COLO668 (cell line): ENCODE data around the gene CTNND2.
A peak's percentile ranks its signal among the peaks of the same experiment; 100 is the strongest.

ENCODE experiments used
- DNase-seq: peaks from one replicate; lab custom pipeline; 2025; ENCODE audit not compliant: unreplicated experiment; lab: John Stamatoyannopoulos, UW

Gene CTNND2

DNA sequence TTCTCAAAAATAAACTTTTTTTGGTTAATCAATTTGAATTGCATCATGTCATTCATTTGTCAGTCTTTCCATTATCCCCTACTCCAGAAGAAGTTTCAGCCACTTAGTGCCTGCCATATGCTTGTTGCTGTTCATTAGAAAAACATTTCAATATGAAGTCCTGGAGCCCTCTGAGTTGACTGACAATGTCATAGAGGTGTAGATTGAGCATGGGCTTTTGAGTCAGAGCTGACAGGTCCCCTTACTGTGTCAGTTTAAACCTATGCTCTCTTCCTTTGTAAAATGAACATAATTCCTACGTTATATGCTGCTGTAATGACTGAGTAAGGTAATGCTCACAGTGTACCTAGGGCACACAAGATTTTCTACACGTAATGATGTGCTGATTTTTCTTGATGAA is 114.0 kb downstream of the CTNND2 start:
- DNase-seq: no peak

DNA sequence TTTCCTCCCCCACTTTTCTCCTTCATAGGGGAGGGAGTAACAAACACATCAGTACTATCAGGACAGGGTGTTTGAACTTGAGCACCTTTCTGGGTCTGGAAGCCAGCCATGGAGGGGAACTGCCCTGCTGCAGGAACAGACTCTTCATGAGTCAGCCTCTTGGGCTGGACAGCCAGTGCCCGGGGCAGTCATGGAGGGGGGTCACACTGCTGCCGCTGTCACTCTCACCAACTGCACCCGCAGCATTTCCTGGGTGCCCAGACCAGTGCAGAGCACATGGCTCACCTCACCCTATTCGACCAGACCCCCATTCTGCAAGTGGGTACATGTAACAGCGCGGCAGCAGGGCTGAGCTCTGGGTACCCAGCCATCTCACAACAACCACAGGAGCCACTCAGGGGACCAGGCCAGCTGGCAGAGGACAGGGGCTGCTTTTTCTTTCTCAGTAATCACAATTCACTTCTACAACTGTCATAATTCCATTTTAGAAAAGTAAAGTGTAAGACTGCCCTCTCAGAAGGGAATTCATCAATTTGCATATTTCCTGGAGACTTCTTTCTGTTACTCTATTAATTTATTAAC is 118.4 kb downstream of the CTNND2 start:
- no peak for DNase-seq

DNA sequence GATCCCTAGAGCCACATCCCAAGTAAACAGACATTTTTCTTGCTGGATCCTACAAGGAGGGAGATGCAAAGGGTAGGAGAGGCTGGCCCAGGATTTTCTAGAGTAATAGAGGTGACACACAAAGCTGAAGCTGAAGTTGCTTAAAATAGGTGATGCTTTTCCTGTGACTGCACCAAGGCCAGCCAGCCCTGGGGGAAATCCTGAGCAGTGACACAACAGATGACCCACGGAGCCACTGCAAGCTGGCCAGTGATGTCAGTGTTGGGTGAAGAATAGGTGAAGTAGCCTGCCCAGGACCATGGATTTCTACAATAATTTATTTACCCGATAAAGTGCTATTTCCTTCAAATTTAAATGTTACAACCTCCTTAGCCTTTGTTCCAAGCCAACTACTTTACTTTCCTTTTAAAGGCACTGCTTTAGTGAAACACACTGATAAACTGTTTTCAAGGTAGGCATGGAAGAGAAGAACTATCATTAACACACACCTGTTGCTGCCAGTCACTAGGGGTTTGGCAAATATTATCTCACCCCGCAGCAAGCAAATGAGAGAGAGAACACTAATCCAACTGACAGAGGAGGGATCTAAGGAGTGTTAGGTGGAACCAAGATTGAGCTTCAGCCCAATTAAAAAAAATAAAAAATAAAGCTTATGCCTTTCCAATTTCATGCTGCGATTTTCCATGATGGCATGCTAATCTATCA is 123.5 kb downstream of the CTNND2 start:
- DNase-seq: no peak

GRCh38 chr5:11777096-11777495 is 127.2 kb downstream of the CTNND2 start:
- DNase-seq: no peak

GRCh38 chr5:11770310-11770709 is 133.9 kb downstream of the CTNND2 start:
- no peak for DNase-seq

DNA sequence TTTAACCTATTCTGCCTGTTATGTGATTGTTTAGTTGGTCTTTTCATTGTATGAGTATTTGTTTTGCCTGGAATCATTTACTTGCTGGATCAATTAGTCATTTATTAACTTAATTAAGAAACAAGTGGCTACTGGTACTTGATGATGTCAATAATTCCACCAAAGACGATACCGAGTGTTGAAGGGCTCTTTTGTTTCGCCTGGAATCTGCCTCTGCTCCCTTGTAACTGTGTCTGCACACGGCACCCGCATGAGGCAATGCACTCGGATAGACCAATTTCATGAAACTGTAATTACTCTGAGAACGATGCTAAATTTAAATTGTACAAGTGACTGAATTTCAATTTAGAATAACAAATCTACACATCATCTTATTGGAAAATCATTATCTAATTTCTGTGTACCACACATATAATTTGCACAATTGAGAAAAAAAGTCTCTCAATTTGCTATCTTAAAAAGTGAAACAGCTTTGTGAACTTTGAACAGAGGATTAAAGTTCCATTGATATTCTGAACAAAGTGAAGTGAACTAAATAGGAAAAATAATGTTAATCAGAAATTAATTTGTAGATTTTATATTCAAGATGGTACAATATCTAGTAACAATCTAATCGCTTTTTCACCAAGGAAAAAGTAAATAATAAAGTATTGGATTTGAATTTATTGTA is 143.2 kb downstream of the CTNND2 start:
- no peak for DNase-seq

DNA sequence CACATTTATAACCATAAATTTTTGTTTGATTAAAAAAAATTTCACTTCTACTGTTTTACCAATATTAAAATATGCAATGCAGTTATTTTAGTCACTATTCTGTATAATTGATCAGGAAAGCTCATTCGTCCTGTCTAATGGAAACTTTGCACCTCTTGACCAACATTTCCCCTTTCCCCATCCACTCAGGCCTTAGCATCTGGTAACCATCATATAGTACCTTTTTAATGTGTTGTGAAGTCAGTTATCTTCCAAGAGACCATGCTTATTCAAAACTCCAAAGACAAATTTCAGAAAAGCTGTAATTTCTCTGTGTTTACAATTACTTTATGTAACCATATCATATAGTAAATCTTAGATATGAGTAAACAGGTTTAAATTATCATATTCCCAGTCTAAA is 145.9 kb downstream of the CTNND2 start:
- no peak for DNase-seq

- no peak for DNase-seq
Observed at GRCh38 chr5:11757661-11758060, 146.6 kb downstream of the CTNND2 start.

DNA sequence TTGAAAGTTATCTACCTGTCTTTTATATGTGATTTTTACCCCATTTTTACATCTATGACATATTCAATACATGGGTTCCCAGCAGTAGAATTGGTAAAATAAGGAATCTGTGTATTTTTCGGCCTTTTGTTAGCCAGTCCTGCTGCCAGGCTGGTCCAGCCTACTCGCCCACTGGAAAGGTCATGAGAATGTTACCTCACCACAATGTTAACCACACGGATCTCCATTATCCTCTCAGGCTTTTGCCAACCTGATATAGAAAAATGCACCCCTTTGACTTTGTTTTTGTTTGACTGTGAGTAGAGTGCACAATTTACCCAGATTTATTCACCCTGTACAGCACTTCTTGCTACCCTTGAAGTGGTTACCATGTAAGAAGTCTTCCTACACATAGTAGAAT is 167.2 kb downstream of the CTNND2 start:
- DNase-seq: no peak

DNA sequence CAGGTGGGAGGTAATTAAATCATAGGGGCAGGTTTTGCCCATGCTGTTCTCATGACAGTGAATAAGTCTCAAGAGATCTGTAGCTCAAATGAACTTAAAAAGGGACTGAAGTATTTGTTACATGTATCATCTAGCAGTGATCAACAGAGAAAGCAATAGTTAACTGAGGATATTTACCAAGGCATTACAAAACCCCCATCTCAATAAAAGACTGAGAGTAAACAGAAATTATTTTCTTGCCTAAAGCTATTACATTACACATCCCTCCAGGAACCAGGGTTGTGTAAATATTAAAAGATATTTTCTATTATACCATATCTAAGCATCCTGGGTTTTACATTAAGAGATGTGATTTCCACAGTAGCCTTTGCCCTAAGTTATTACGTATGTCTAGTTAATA is 169.9 kb downstream of the CTNND2 start:
- no peak for DNase-seq

GRCh38 chr5:11733840-11734192 is 170.4 kb downstream of the CTNND2 start:
- DNase-seq: no peak

DNA sequence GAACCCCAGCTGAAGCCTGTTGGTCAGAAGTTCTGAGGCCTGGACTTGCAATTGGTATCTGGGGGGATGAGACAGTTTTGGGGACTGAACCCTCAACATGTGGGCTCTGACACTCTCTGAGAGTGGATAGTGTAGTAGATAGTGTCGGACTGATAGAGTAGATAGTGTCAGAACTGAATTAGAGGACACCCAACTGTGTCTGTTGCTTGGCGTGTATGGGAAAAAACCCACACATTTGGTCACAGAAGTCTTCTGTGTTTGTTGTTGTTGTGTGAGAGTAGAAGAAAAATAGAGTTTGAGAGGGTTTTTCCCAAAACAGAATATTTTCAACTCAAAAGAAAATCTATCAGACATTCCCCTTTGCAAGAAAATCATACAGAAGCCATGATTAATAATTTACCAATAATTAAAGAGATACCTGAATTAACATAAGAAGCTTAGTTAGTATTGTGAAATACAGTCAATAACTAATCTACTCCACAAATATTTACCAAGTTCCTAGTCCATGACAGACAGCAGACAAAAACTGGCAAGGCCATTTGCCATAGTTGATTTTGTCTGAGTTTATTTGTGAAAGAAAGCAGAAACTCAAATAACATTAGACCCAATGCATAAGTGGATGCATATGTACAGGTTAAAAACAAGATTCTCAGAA is 170.9 kb downstream of the CTNND2 start:
- DNase-seq: no peak

DNA sequence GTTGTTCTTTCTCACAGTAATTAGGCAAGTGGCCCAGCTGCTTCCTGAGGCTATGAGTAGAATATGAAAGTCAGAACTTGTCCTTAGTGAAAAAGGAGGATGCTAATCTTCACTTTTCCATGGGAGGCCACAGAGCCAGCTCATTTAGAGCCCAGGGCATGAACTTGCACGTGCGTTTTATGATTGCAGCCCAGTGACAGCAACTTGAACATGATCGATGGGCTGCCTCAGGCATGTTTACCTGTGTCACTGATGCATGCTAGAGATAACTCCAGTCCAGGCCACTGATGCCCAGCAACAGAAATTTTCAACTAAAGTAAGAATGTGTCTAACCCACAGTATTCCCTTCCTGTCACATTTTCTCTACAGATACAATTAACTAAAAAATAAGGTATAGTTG is 179.3 kb downstream of the CTNND2 start:
- peak; percentile 21 for DNase-seq

DNA sequence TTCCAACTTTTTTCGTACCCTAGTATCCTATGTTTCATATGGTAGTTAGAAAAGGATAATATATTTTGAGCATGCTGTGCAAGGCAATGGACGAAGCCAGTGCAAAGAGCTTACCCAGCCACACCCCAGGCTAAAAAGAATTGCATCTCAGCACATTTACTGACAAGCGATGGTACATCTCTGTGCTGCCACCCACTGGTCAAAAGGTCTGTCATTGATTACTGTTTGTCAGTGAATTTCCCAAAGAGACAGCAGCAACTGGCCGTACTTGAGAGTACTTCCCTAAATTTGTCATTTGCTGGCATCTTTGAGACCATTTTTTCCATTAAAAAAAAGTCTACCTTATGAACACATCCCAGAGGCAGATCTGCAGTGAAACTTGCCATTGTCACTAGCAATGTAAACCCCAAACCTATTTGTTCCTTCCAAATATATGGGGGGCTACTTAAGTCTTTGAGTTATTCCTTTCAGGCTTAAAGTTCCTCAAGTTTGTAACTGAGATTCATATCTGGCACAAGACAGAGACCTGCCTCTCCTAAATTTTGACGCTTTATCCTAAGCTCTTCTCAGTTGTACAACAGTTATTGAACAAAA is 184.3 kb downstream of the CTNND2 start:
- DNase-seq: peak; percentile 8

DNA sequence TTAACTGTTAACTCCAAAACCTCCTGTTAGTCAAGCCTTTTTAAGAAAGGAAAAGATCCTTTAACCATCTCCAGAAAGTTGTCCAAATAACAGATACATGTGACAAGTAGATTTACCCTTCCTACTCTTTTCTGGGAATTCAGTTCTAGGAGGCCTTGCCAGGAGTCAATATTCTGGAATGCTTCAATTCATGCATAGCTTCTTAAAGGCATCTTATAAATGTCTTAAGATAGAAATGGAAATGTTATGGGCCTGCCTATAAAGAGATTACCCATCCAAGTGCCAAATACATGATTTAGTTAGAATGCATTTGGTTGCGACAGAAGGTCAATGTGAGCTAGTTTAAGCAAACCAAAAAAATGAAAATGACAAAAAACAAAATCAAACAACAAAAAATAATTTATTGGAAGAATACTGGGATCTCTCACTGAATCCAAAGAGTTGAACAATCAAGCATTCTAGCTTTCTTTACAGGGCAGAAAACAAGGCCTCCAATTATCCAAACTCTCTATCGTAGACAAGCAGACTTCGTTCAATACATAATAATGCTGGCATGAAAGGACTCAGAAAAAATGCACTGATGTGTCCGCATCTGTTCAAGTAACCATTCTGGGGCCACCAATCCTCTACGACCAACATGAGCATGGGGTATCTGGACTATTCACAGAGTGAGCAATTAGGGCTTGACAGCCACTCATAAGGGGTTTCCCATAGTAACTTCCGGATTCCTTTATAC is 188.6 kb downstream of the CTNND2 start:
- no peak for DNase-seq

- DNase-seq: no peak
Observed at GRCh38 chr5:11711932-11712331, 192.3 kb downstream of the CTNND2 start.

GRCh38 chr5:11709021-11709420 is 195.2 kb downstream of the CTNND2 start:
- no peak for DNase-seq

GRCh38 chr5:11704916-11705315 is 199.3 kb downstream of the CTNND2 start:
- no peak for DNase-seq

- DNase-seq: no peak
Observed at GRCh38 chr5:11700391-11700790, 203.9 kb downstream of the CTNND2 start.

DNA sequence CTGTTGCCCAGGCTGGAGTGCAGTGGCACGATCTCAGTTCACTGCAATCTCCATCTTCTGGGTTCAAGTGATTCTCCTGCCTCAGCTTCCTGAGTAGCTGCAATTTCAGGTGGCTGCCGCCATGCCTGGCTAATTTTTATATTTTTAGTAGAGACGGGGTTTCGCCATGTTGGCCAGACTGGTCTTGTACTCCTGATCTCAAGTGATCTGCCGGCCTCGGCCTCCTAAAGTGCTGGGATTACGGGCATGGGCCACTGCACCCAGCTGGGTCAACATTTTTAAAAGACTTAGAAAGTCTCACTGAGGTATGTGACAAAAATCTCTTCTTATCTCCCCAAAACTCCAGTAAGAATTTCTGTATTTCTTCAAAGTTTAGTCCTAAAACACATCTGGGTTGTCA is 211.6 kb downstream of the CTNND2 start:
- no peak for DNase-seq

GRCh38 chr5:11687498-11687897 is 216.7 kb downstream of the CTNND2 start:
- DNase-seq: no peak
